ENCODE results near the gene POF1B.
"Not testable (repeated sequence)": the region's sequence is repeated elsewhere in the genome, so short reads cannot be mapped to it uniquely, and the experiment has no call there.

POF1B gene

DNA sequence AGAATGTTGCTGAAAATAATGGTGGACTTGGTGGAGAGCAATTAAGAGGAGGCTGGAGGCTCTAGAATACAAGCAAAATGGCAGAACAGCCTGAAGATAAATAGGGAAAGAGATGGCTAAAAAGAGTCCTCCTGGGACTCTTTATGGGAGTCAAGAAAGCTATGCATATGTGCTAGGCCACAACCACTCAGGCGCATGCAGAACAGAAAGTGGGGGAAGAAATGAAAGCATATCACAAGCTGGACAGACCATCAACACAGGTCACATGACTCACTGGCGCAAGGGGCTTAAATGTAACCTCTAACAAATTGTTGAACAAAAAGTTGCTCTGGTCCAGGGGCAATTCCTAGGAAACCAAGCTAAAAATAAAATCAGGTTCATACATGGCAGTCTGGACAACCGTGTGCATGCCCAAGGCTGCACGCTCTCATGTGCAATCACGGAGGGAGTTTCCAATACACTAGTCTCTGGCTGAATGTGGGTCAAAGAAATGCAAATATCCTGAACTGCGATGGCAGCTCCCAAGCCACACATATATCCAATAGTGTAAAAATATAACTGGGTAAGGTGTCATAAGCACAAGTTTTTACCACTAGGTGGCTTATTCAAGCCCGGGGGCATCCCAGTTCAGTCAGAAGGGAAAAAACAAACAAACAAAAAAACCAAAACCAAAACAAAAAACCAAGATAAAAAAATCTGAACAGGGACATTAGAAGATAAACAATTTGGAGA lies 90.3 kb downstream of the POF1B start:
- TF ChIP-seq, protein P1, sequence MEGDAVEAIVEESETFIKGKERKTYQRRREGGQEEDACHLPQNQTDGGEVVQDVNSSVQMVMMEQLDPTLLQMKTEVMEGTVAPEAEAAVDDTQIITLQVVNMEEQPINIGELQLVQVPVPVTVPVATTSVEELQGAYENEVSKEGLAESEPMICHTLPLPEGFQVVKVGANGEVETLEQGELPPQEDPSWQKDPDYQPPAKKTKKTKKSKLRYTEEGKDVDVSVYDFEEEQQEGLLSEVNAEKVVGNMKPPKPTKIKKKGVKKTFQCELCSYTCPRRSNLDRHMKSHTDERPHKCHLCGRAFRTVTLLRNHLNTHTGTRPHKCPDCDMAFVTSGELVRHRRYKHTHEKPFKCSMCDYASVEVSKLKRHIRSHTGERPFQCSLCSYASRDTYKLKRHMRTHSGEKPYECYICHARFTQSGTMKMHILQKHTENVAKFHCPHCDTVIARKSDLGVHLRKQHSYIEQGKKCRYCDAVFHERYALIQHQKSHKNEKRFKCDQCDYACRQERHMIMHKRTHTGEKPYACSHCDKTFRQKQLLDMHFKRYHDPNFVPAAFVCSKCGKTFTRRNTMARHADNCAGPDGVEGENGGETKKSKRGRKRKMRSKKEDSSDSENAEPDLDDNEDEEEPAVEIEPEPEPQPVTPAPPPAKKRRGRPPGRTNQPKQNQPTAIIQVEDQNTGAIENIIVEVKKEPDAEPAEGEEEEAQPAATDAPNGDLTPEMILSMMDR (IDR thresholded peaks at IDR 0.05; ENCODE audit: low read length), result peak; percentile 21
- no peak for TF ChIP-seq EZH2phosphoT487 (IDR thresholded peaks at IDR 0.05; ENCODE audit: low read length)
- Histone ChIP-seq H3K4me1 (ENCODE audit: low read length) (no peaks in the 10 kb centered on the region), H3K36me3 (replicated peaks; ENCODE audit: insufficient read depth, low read length) (no peaks in the 10 kb centered on the region), H3F3A (ENCODE audit: insufficient read depth, low read length) (no peaks in the 10 kb centered on the region), H3K4me2 (ENCODE audit: low read depth, low read length) (no peak overlapping the region), H2AFZ (ENCODE audit: low read length) (no peak overlapping the region), H3K27ac (ENCODE audit: low read length) (no peak overlapping the region), H3K9me2 (replicated peaks; ENCODE audit: insufficient read depth, low read length) (no peaks in the 10 kb centered on the region), H3K9ac (ENCODE audit: low read length) (no peak overlapping the region), H3K79me2 (ENCODE audit: low read length) (no peaks in the 10 kb centered on the region), H3K4me3 (ENCODE audit: low read length) (no peak overlapping the region), H3K9me3 (replicated peaks; ENCODE audit: insufficient read depth, low read length) (no peaks in the 10 kb centered on the region), H4K20me1 (ENCODE audit: insufficient read depth, low read length) (no peaks in the 10 kb centered on the region), H3K27me3 (replicated peaks; ENCODE audit: insufficient read depth, low read length) (no peaks in the 10 kb centered on the region)
- peak; percentile 10 for DNase-seq

DNA sequence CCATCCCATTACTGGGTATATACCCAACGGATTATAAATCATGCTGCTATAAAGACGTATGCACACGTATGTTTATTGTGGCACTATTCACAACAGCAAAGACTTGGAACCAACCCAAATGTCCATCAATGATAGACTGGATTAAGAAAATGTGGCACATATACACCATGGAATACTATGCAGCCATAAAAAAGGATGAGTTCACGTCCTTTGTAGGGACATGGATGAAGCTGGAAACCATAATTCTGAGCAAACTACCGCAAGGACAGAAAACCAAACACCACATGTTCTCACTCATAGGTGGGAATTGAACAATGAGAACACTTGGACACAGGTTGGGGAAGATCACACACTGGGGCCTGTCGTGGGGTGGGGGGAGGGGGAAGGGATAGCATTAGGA lies 94.2 kb downstream of the POF1B start:
- H2AFZ ChIP-seq (ENCODE audit: low read length); H3K4me3 ChIP-seq (ENCODE audit: low read length); H3K4me2 ChIP-seq (ENCODE audit: low read depth, low read length); H3K9ac ChIP-seq (ENCODE audit: low read length); H3K36me3 ChIP-seq (replicated peaks; ENCODE audit: insufficient read depth, low read length); H3K4me1 ChIP-seq (ENCODE audit: low read length); DNase-seq; H3K27me3 ChIP-seq (replicated peaks; ENCODE audit: insufficient read depth, low read length); H4K20me1 ChIP-seq (ENCODE audit: insufficient read depth, low read length); H3K9me2 ChIP-seq (replicated peaks; ENCODE audit: insufficient read depth, low read length); H3F3A ChIP-seq (ENCODE audit: insufficient read depth, low read length); H3K27ac ChIP-seq (ENCODE audit: low read length); H3K9me3 ChIP-seq (replicated peaks; ENCODE audit: insufficient read depth, low read length); H3K79me2 ChIP-seq (ENCODE audit: low read length): not testable (repeated sequence)

DNA sequence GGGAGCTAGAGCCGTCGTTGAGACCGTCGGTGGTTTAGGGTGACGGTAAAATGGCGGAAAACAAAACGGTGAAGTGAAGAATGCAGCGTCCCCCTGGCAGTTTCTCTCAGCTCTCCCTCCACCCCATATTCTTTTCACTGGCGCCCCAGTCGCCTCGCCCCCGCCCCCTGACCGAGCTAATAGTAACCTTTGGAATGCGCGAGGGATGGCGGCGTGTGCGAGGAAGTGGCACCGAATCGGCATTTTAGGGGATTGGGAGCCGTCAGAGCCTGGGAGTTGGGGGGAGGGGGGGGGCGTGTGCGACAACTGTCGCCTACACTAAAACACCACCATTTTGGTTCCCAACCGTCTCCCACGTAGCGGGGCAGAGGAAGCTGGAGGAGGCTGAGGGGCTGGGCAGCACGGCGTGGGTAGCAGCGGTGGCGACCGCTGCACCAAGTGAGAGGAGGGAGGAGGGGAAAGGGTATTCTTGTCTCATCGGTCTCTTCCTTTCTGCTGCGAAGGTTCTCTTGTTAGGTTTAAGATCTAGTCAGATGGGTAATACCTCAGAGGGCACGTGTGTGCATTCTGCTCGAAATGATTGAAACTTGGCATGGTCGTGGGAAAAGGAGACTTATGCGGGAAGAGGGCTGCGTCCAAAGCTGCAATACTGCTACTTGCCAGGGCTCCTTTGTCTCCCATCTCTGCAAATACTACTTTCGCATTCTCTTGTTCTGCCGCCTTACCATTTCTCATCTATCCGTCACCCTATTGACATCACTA lies 134.8 kb downstream of the POF1B start:
- Histone ChIP-seq H3K4me2 (ENCODE audit: low read depth, low read length) (peak overlapping the region; percentile 77), H3K9me3 (replicated peaks; ENCODE audit: insufficient read depth, low read length) (no peaks in the 10 kb centered on the region), H3K79me2 (ENCODE audit: low read length) (no peaks in the 10 kb centered on the region), H3K36me3 (replicated peaks; ENCODE audit: insufficient read depth, low read length) (no peaks in the 10 kb centered on the region), H3K4me1 (ENCODE audit: low read length) (0 out of 2 replicates have a peak, but pooled peaks cover 7% of the 10 kb centered on the region), H3K27me3 (replicated peaks; ENCODE audit: insufficient read depth, low read length) (no peaks in the 10 kb centered on the region), H4K20me1 (ENCODE audit: insufficient read depth, low read length) (no peaks in the 10 kb centered on the region), H2AFZ (ENCODE audit: low read length) (peak overlapping the region; percentile 91), H3F3A (ENCODE audit: insufficient read depth, low read length) (no peaks in the 10 kb centered on the region), H3K4me3 (ENCODE audit: low read length) (peak overlapping the region; percentile 69), H3K27ac (ENCODE audit: low read length) (no peak overlapping the region), H3K9ac (ENCODE audit: low read length) (peak overlapping the region; percentile 46; the same call in 1 of the 2 replicates), H3K9me2 (replicated peaks; ENCODE audit: insufficient read depth, low read length) (no peaks in the 10 kb centered on the region)
- TF ChIP-seq EZH2phosphoT487 (IDR thresholded peaks at IDR 0.05; ENCODE audit: low read length), result no peak
- TF ChIP-seq EZH2 (optimal IDR thresholded peaks at IDR 0.05; ENCODE audit: low read depth, low read length), result no peak
- TF ChIP-seq, protein P1 (IDR thresholded peaks at IDR 0.05; ENCODE audit: low read length), result no peak
- no peak for DNase-seq
